Measurements from ENCODE around the gene SCN11A. TPM values are rescaled to one million over a fixed set of nuclear protein-coding genes. Genes with fewer than 3 reads are reported as not detected.

The SCN11A gene
- polyA plus RNA-seq, 2 of the 4 experiments (the other 2 are of a cell fraction) = 0.01 TPM; not detected in 1

DNA sequence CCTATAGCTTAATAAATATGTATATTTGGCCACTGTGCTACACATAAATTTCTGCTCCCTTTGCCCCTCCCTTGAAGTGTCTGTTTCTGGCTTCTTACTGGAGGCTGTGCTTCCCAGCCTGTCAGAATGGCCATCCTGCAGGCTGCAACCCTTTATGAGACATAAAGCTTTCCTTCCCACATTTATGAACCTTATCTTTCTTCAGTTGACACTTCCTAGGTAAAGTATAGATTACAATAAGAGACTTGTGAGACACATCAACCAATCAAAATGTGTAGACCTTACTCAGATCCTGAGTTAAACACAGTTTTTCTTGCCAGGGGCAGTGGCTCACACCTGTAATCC, 29.5 kb downstream of the SCN11A start:
- no peak overlapping the region for H3K4me2 ChIP-seq
- CTCF ChIA-PET = interaction anchor here (3.0 to 3.9 kb wide), 2 partner anchors 8 to 22 kb away, joined by 12 to 14 read pairs; no protein-coding TSS in a partner anchor
- POLR2A ChIA-PET = no interaction called here

DNA sequence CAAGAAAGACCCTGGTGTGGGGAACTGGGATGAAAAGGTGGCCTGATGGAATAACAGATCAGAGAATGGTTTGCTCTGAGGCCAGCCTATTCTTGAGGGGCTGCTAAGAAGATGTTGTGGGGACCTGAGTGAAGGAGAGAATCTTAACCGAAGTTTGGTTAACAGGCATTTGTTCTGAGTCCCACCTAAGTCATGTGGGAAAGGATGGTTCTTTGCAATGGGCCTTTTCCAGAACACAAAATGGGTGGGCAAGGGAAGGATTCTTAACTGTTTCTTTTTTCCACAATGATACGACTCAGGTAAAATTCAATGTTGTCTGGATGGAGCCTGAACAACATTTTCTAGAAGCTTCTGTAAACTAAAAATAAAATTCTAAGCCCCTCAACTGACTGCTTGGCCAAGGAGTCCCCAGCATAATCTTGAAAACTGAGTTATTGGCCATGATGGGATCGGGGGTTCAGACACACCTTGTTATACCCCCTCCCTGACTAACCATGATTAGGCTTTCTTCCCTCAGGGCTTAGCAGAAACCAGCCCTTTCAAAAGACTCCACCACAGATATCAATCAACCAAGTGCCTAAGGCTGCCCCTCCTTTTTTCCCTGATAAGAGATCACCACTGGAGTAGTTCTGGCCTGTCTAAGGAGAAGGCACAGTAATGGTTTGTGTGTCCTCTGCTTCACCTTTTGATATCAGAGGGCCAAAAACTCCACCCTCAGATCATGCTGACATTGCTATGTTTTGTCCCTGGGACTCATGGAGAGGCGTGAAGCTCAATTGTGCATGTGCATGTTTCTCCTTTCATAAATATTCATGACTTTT, 30.1 kb downstream of the SCN11A start:
- Histone ChIP-seq H3K4me2 (no peak overlapping the region), H3K4me3 (no peak overlapping the region), H3K27ac (no peak overlapping the region), H3K4me1 (no peaks in the 10 kb centered on the region), H3K9me3 (no peaks in the 10 kb centered on the region)
- ATAC-seq = no peak
- no peak for FAIRE-seq
- WGBS (ENCODE audit: missing lambda C conversion rate) = 17% methylated on average over 4 of the region's 4 CpGs
- no peak for DNase-seq (ENCODE audit: low read depth in 1 of 2, low spot score in 1 of 2)
- CTCF ChIA-PET = interaction anchor here (3.0 to 3.9 kb wide), 2 partner anchors 9 to 22 kb away, joined by 12 to 14 read pairs; no protein-coding TSS in a partner anchor
- no peak for TF ChIP-seq EHF (CRISPR knock-in tag; IDR thresholded peaks at IDR 0.05)
- no peak for TF ChIP-seq ATOH8 (CRISPR knock-in tag; IDR thresholded peaks at IDR 0.05; ENCODE audit: low read depth)
- no peak for TF ChIP-seq RAD21 (conservative IDR thresholded peaks at IDR 0.05 in 1 of 2, IDR thresholded peaks at IDR 0.05 in 1 of 2)
- no peak for TF ChIP-seq JUNB (IDR thresholded peaks at IDR 0.05)
- no peak for TF ChIP-seq KDM5A (IDR thresholded peaks at IDR 0.05)
- no peak for TF ChIP-seq CEBPB (IDR thresholded peaks at IDR 0.05)
- POLR2A ChIA-PET = interaction anchor here (0.5 kb wide), 1 partner anchor 12 kb away, joined by 4 read pairs; no protein-coding TSS in a partner anchor

More for the DNA sequence above, 29.5 kb downstream of the SCN11A start:
- Histone ChIP-seq H3K27ac (no peak overlapping the region), H3K4me1 (no peaks in the 10 kb centered on the region), H3K9me3 (no peaks in the 10 kb centered on the region), H3K4me3 (no peak overlapping the region)
- FAIRE-seq = no peak
- no peak for ATAC-seq
- DNase-seq (ENCODE audit: low read depth in 1 of 2, low spot score in 1 of 2) = no peak
- no peak for TF ChIP-seq NPAS2 (CRISPR knock-in tag; IDR thresholded peaks at IDR 0.05; ENCODE audit: borderline replicate concordance)
- no peak for TF ChIP-seq POLR2AphosphoS2 (conservative IDR thresholded peaks at IDR 0.05; ENCODE audit: low read length)
- TF ChIP-seq BHLHE40 (IDR thresholded peaks at IDR 0.05; ENCODE audit: low read depth, low read length) = no peak
- TF ChIP-seq HMGXB4 (CRISPR knock-in tag; IDR thresholded peaks at IDR 0.05; ENCODE audit: borderline replicate concordance) = no peak

GRCh38 chr3:39021029-39021428, 30.7 kb downstream of the SCN11A start:
- WGBS (ENCODE audit: missing lambda C conversion rate) = 85% methylated on average over 1 of the region's 1 CpG
- Histone ChIP-seq H3K4me1 (no peaks in the 10 kb centered on the region), H3K4me3 (no peak overlapping the region), H3K4me2 (no peak overlapping the region), H3K27ac (no peak overlapping the region), H3K9me3 (no peaks in the 10 kb centered on the region)
- FAIRE-seq (no peak), DNase-seq (ENCODE audit: low read depth in 1 of 2, low spot score in 1 of 2) (no peak), ATAC-seq (no peak)
- POLR2A ChIA-PET = interaction anchor here (0.5 kb wide), 1 partner anchor 11 kb away, joined by 4 read pairs; no protein-coding TSS in a partner anchor
- no peak for TF ChIP-seq MAFK (IDR thresholded peaks at IDR 0.05; ENCODE audit: partially characterized antibody)
- no peak for TF ChIP-seq JUNB (IDR thresholded peaks at IDR 0.05)
- TF ChIP-seq NPAS2 (CRISPR knock-in tag; IDR thresholded peaks at IDR 0.05; ENCODE audit: borderline replicate concordance) = no peak
- TF ChIP-seq POLR2A (IDR thresholded peaks at IDR 0.05; ENCODE audit: low read length) = no peak
- no peak for TF ChIP-seq BHLHE40 (IDR thresholded peaks at IDR 0.05; ENCODE audit: low read depth, low read length)
- no peak for TF ChIP-seq TP53 (CRISPR knock-in tag; IDR thresholded peaks at IDR 0.05)
- TF ChIP-seq EHMT2 (IDR thresholded peaks at IDR 0.05; ENCODE audit: low read depth) = no peak
- TF ChIP-seq KDM5A (IDR thresholded peaks at IDR 0.05) = no peak
- TF ChIP-seq HOXA7 (CRISPR knock-in tag; IDR thresholded peaks at IDR 0.05) = no peak
- TF ChIP-seq NR3C1 (IDR thresholded peaks at IDR 0.05) = no peak
- no peak for TF ChIP-seq ZC3H11A (IDR thresholded peaks at IDR 0.05)
- TF ChIP-seq RARB (CRISPR knock-in tag; IDR thresholded peaks at IDR 0.05) = no peak
- no peak for TF ChIP-seq RCOR1 (IDR thresholded peaks at IDR 0.05; ENCODE audit: low read depth, low read length)
- TF ChIP-seq EHF (CRISPR knock-in tag; IDR thresholded peaks at IDR 0.05) = no peak
- TF ChIP-seq FOSB (CRISPR knock-in tag; IDR thresholded peaks at IDR 0.05) = no peak
- TF ChIP-seq SMC3 (IDR thresholded peaks at IDR 0.05) = no peak
- CTCF ChIA-PET = interaction anchor here (0.6 to 3.9 kb wide), 3 partner anchors 10 to 21 kb away, joined by 4 to 14 read pairs (median 12); no protein-coding TSS in a partner anchor

Measured in A549 (cell line).